Esophagus muscularis mucosa (tissue), 4 donors: ENCODE results near the gene SCAMP2. TPM values are rescaled to one million over a fixed set of nuclear protein-coding genes. Genes with fewer than 3 reads are reported as not detected.
"Not testable (repeated sequence)": the region's sequence is repeated elsewhere in the genome, so short reads cannot be mapped to it uniquely, and the experiment has no call there.

ENCODE experiments used
- DNase-seq: peaks from one replicate; pipeline ENCODE4 v3.0.0-alpha.2; 2017; ENCODE audit errors: extremely low spot score
- H3K27ac ChIP-seq, 4 donors: fragments of 200-600 bp; sonication (generic); replicated peaks in 1 of 4; 1 replicate in 3 of 4; 2 replicates in 1 of 4; pipeline ENCODE4 v1.5.1; 2016 to 2019; ENCODE audit warnings: mild to moderate bottlenecking in 1 of 4
- H3K27me3 ChIP-seq, 4 donors: fragments of 200-600 bp; sonication (generic); one replicate each; pipeline versions ENCODE4 v1.5.1 to v1.6.0; 2016 to 2019
- H3K36me3 ChIP-seq, 4 donors: fragments of 200-600 bp; sonication (generic); one replicate each; pipeline ENCODE4 v1.5.1; 2016 to 2019
- H3K4me1 ChIP-seq, 4 donors: fragments of 200-600 bp; sonication (generic); one replicate each; pipeline ENCODE4 v1.5.1; 2016 to 2019
- H3K4me3 ChIP-seq, 4 donors: fragments of 200-600 bp; sonication (generic); 1 replicate in 2 of 4; 2 replicates in 2 of 4; pipeline ENCODE4 v1.5.1; 2016 to 2019; ENCODE audit warnings: mild to moderate bottlenecking in 4 of 4, moderate library complexity in 1 of 4
- H3K9me3 ChIP-seq, 4 donors: fragments of 200-600 bp; sonication (generic); 1 replicate in 3 of 4; 2 replicates in 1 of 4; pipeline ENCODE4 v1.5.1; 2016 to 2019
- EP300 ChIP-seq: sonication (generic); formaldehyde crosslinking; IDR thresholded peaks from one replicate; pipeline ENCODE4 v1.6.1; 2017; ENCODE audit warnings: antibody characterized with exemption
- POLR2A ChIP-seq: fragments of 450-650 bp; IDR thresholded peaks from one replicate; pipeline ENCODE4 v1.6.1; 2017; ENCODE audit warnings: antibody characterized with exemption, moderate library complexity, mild to moderate bottlenecking, low read depth
- POLR2AphosphoS5 ChIP-seq, 2 donors: sonication (generic); formaldehyde crosslinking; IDR thresholded peaks; one replicate each; pipeline ENCODE4 v1.6.1; 2017; ENCODE audit warnings: antibody characterized with exemption in 2 of 2
- WGBS: methylation state at CpG from one replicate; pipeline ENCODE4 v1.1.5; 2018; 5-methylcytosine and 5-hydroxymethylcytosine counted together
- intact Hi-C: fragments of 100-400 bp; cut with DNase I; formaldehyde crosslinking; loops from one replicate; pipeline ENCODE4 v1.15.1; 2023
- total RNA-seq, 4 donors: library from RNA; depleted of rRNA; stranded (reverse); fragments of >200 nt; gene quantifications; one replicate each; pipeline versions ENCODE4 v1.1.0 to v1.2.1, GENCODE V29; 2016
- TF ChIP-seq, protein P1 (sequence below), 3 experiments: fragments of 200-600 bp in 2 of 3; fragments of 450-650 bp in 1 of 3; sonication (generic) in 2 of 3; IDR thresholded peaks; one replicate each; pipeline ENCODE4 v1.5.1; 2017 to 2019; ENCODE audit warnings: antibody characterized with exemption in 3 of 3, mild to moderate bottlenecking in 2 of 3, moderate library complexity in 1 of 3

The SCAMP2 gene
- total RNA-seq, 4 donors from 2014 or later: 57.3 to 125 (median 94.9) TPM

DNA sequence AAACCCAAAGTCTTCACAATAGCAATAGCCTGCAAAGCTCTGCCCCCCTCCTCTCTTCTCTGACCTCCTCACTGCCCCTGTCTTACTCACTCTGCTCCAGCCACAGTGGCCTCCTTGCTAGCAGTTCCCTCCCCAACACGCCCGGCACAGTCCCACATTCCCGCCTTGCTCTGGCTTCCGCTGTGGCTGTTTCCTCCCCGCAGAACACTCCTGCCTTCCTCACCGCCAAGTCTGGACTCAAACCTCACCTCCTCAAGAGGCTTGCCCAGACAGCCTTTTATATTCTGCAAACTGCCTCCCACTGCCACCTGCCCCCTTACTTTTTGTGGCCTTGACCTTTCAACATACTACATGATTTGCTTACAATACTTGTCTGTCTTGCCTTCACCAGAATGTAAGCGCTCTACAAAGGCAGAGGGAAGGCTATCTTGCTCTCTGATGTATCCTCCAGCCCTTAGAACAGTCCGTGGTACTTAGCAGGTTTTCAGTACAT, 16.3 kb upstream of the SCAMP2 start:
- peak overlapping the region; percentile 73 to 97 (median 84) for H3K4me3 ChIP-seq
- peak overlapping the region; percentile 78 to 83 (median 80) for H3K27ac ChIP-seq
- no peaks in the 10 kb centered on the region for H3K9me3 ChIP-seq
- peaks cover 0 to 28% (median 21%) of the 10 kb centered on the region in 4 donors for H3K36me3 ChIP-seq
- TF ChIP-seq POLR2A: no peak
- no peak for TF ChIP-seq EP300
- no peak for TF ChIP-seq POLR2AphosphoS5 (IDR thresholded peaks at IDR 0.05)
- TF ChIP-seq, protein P1, sequence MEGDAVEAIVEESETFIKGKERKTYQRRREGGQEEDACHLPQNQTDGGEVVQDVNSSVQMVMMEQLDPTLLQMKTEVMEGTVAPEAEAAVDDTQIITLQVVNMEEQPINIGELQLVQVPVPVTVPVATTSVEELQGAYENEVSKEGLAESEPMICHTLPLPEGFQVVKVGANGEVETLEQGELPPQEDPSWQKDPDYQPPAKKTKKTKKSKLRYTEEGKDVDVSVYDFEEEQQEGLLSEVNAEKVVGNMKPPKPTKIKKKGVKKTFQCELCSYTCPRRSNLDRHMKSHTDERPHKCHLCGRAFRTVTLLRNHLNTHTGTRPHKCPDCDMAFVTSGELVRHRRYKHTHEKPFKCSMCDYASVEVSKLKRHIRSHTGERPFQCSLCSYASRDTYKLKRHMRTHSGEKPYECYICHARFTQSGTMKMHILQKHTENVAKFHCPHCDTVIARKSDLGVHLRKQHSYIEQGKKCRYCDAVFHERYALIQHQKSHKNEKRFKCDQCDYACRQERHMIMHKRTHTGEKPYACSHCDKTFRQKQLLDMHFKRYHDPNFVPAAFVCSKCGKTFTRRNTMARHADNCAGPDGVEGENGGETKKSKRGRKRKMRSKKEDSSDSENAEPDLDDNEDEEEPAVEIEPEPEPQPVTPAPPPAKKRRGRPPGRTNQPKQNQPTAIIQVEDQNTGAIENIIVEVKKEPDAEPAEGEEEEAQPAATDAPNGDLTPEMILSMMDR (IDR thresholded peaks at IDR 0.05): no peak
- DNase-seq: peak; percentile 92
- no peaks in the 10 kb centered on the region for H3K27me3 ChIP-seq
- WGBS: 16% methylated on average over 8 of the region's 8 CpGs
- H3K4me1 ChIP-seq: peaks cover 14 to 24% (median 22%) of the 10 kb centered on the region in 4 donors
- intact Hi-C loops: no loop called here

DNA sequence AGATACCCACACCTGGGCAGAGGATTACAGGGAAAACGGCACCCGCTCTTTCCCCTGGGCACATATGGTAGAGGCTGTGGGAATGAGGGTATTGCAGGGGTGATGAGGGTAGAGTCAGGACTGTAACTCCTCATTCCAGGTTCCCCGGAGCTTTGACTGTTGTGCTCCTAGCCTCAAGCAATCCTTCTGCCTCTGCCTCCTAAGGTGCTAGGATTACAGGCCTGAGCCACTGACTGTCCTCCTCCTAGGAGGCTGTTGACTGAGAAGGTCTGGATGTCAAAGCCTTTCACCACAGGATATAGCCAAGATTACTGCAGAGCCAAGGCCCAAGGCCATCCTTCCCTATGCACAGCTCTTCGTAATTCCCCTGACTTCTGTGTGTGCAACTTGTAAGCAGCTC, 15.6 kb upstream of the SCAMP2 start:
- WGBS: 83% methylated on average over 1 of the region's 4 CpGs
- peaks cover 14 to 24% (median 22%) of the 10 kb centered on the region in 4 donors for H3K4me1 ChIP-seq

DNA sequence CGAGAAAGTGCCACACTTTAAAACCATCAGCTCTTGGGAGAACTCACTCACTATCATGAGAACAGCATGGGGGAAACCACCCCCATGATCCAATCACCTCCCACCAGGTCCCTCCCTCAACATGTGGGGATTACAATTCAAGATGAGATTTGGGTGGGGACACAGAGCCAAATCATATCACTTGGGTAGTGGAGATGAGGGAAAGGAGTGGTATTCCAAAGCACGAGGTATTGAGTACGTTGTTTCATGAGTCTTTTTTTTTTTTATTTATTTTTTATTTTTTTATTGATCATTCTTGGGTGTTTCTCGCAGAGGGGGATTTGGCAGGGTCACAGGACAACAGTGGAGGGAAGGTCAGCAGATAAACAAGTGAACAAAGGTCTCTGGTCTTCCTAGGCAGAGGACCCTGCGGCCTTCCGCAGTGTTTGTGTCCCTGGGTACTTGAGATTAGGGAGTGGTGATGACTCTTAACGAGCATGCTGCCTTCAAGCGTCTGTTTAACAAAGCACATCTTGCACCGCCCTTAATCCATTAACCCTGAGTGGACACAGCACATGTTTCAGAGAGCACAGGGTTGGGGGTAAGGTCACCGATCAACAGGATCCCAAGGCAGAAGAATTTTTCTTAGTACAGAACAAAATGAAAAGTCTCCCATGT, 14.5 kb upstream of the SCAMP2 start:
- intact Hi-C loops, H3K9me3 ChIP-seq, H3K27ac ChIP-seq, DNase-seq, H3K4me3 ChIP-seq, H3K27me3 ChIP-seq: not testable (repeated sequence)
- WGBS: 93% methylated on average over 5 of the region's 10 CpGs
- Histone ChIP-seq H3K4me1 (peaks cover 14 to 24% (median 22%) of the 10 kb centered on the region in 4 donors), H3K36me3 (peaks cover 0 to 16% (median 11%) of the 10 kb centered on the region in 4 donors)

More for the DNA sequence above, 15.6 kb upstream of the SCAMP2 start:
- H3K27me3 ChIP-seq: no peaks in the 10 kb centered on the region
- peaks cover 0 to 27% (median 21%) of the 10 kb centered on the region in 4 donors for H3K36me3 ChIP-seq
- TF ChIP-seq POLR2A (no peak), POLR2AphosphoS5 (IDR thresholded peaks at IDR 0.05) (no peak), EP300 (no peak)
- TF ChIP-seq, protein P1 (IDR thresholded peaks at IDR 0.05): no peak
- H3K9me3 ChIP-seq: no peaks in the 10 kb centered on the region
- no peak for DNase-seq
- peak overlapping the region; percentile 78 to 83 (median 80) for H3K27ac ChIP-seq
- H3K4me3 ChIP-seq: no peak overlapping the region
- intact Hi-C loops: no loop called here

DNA sequence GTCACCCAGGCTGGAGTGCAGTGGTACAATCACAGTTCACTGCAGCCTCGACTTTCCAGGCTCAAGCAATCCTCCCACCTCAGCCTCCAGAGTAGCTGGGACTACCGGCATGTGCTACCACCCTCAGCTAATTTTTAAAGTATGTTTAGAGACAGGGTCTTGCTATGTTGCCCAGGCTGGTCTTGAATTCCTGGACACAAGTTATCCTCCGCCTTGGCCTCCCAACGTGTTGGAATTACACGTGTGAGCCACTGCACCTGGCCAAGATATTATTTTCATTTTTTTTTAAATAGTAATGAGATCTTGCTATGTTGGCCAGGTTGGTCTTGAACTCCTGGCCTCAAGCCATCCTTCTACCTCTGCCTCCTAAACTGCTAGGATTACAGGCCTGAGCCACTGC, 12.3 kb upstream of the SCAMP2 start:
- intact Hi-C loops: no loop called here
- TF ChIP-seq EP300 (no peak), POLR2AphosphoS5 (IDR thresholded peaks at IDR 0.05) (no peak), POLR2A (no peak)
- TF ChIP-seq, protein P1 (IDR thresholded peaks at IDR 0.05): no peak
- no peaks in the 10 kb centered on the region for H3K36me3 ChIP-seq
- no peak for DNase-seq
- 89% methylated on average over 5 of the region's 5 CpGs for WGBS
- H3K27ac ChIP-seq: no peak overlapping the region
- H3K4me1 ChIP-seq: peaks cover 6 to 16% (median 15%) of the 10 kb centered on the region in 4 donors
- no peak overlapping the region for H3K4me3 ChIP-seq
- H3K9me3 ChIP-seq: no peaks in the 10 kb centered on the region
- H3K27me3 ChIP-seq: no peaks in the 10 kb centered on the region

DNA sequence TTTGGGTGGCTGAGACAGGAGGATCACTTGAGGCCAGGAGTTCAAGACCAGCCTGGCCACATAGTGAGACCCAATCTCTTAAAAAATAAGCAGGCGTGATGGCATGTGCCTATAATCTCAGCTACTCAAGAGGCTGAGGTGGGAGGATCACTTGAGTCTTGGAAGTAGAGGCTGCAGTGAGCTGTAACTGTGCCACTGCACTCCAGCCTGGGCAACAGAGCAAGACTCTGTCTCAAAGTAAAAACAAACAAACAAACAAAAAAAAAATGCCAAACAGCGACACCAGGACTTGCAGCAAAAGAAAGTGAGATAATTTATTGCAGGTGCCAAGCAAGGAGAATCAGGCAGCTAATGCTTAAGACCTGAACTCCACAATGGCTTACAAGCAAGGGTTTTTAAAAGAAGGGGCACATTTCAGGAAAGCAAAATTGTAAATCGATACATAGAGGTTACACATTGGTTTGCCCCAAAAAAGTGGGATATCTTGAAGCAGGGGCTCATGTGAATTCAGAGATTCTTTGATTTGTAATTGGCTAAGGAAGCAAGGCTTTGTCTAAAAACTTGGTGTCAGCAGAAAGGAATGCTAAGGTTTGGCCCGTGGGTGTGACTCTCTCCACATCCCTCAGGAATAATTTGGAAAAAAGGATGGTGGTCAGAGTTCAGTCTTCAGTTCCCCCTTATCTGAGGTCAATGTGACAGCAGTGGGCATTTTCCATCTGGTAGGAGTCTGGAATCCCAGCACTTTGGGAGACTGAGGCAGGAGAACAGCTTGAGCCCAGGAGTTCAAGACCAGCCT, 11.5 kb upstream of the SCAMP2 start:
- Histone ChIP-seq H3K27me3 (no peaks in the 10 kb centered on the region), H3K36me3 (no peaks in the 10 kb centered on the region), H3K4me3 (no peak overlapping the region), H3K9me3 (no peaks in the 10 kb centered on the region), H3K27ac (no peak overlapping the region), H3K4me1 (peaks cover 4 to 12% (median 12%) of the 10 kb centered on the region in 4 donors)
- DNase-seq: no peak
- intact Hi-C loops: no loop called here
- WGBS: 83% methylated on average over 4 of the region's 4 CpGs
- TF ChIP-seq, protein P1 (IDR thresholded peaks at IDR 0.05): no peak
- no peak for TF ChIP-seq POLR2A
- TF ChIP-seq EP300: no peak
- no peak for TF ChIP-seq POLR2AphosphoS5 (IDR thresholded peaks at IDR 0.05)
